Endodermal cell (in vitro differentiated cells): Measurements from ENCODE around the gene FGL2. TPM values are rescaled to one million over a fixed set of nuclear protein-coding genes. Genes with fewer than 3 reads are reported as not detected.

Source experiments
- DNase-seq: peaks from one replicate; pipeline ENCODE4 v3.0.0-alpha.2; 2017
- H3K27ac ChIP-seq: 2 replicates; pipeline ENCODE4 v1.5.1; 2013; ENCODE audit warnings: mild to moderate bottlenecking, low read depth, low read length, moderate library complexity
- H3K27me3 ChIP-seq: 2 replicates; pipeline ENCODE4 v1.6.1; 2013; ENCODE audit warnings: mild to moderate bottlenecking, low read length, moderate library complexity; ENCODE audit not compliant: insufficient read depth, control insufficient read depth, poor library complexity, severe bottlenecking
- H3K36me3 ChIP-seq: 2 replicates; pipeline ENCODE4 v1.7.0; 2013; ENCODE audit warnings: mild to moderate bottlenecking, low read length, moderate library complexity; ENCODE audit not compliant: control insufficient read depth, insufficient read depth
- H3K4me1 ChIP-seq: one replicate; pipeline ENCODE4 v1.7.0; 2013; ENCODE audit warnings: low read length; ENCODE audit not compliant: control insufficient read depth, insufficient read depth
- H3K4me3 ChIP-seq: 2 replicates; pipeline ENCODE4 v1.5.1; 2013; ENCODE audit warnings: mild to moderate bottlenecking, low read length, moderate library complexity
- H3K9ac ChIP-seq: 2 replicates; pipeline ENCODE4 v1.6.1; 2013; ENCODE audit warnings: mild to moderate bottlenecking, low read length, moderate library complexity; ENCODE audit not compliant: poor library complexity, severe bottlenecking; ENCODE audit errors: extremely low read depth
- H3K9me3 ChIP-seq: 2 replicates; pipeline ENCODE4 v1.6.1; 2013; ENCODE audit warnings: mild to moderate bottlenecking, low read length, moderate library complexity; ENCODE audit not compliant: control insufficient read depth
- H3K27ac Mint-ChIP-seq: 2 replicates; pipeline ENCODE4 v1.8.0; 2020; ENCODE audit warnings: mixed read lengths
- H3K27me3 Mint-ChIP-seq: 2 replicates; pipeline ENCODE4 v1.8.0; 2021; ENCODE audit warnings: mild to moderate bottlenecking, mixed read lengths; ENCODE audit not compliant: insufficient read depth
- H3K36me3 Mint-ChIP-seq: 2 replicates; pipeline ENCODE4 v1.8.0; 2020; ENCODE audit warnings: low read depth, mixed read lengths
- H3K4me1 Mint-ChIP-seq: 2 replicates; pipeline ENCODE4 v1.8.0; 2020; ENCODE audit warnings: mixed read lengths
- H3K4me3 Mint-ChIP-seq: 2 replicates; pipeline ENCODE4 v1.8.0; 2020; ENCODE audit warnings: mild to moderate bottlenecking, moderate library complexity, mixed read lengths
- H3K9me3 Mint-ChIP-seq: 2 replicates; pipeline ENCODE4 v1.8.0; 2020; ENCODE audit warnings: mild to moderate bottlenecking, mixed read lengths
- CTCF ChIP-seq: fragments of 200-600 bp; sonication (generic); conservative IDR thresholded peaks from 2 replicates; pipeline ENCODE4 v1.5.0; 2021; ENCODE audit warnings: antibody characterized with exemption, mild to moderate bottlenecking
- WGBS, 2 experiments: methylation state at CpG; one replicate each; pipeline versions ENCODE4 v1.1.5 to v1.1.7; 2013; ENCODE audit warnings: missing lambda C conversion rate in 2 of 2, mixed read lengths in 1 of 2; ENCODE audit not compliant: insufficient coverage in 1 of 2, insufficient read length in 1 of 2; 5-methylcytosine and 5-hydroxymethylcytosine counted together
- long read RNA-seq, 4 experiments: library from polyadenylated mRNA in 2 of 4; library from RNA in 1 of 4; library from capped mRNA in 1 of 4; stranded (forward) in 3 of 4; unstranded in 1 of 4; transcript quantifications; one replicate each; pipeline ENCODE4 v2.0.0, GENCODE V29; 2020 to 2021; ENCODE audit warnings: inconsistent platforms in 1 of 4
- polyA plus RNA-seq, 2 experiments: library from polyadenylated mRNA; stranded (reverse); fragments of 50-300 nt; gene quantifications; one replicate each; pipeline ENCODE4 v1.2.3, GENCODE V29; 2013
- total RNA-seq, 2 donors: library from RNA; stranded (reverse); fragmentation: NEBNext Ultra II Directional in 1 of 2; extraction: Animal tissue kit (Norgen Biotek cat#: 25700) in 1 of 2; gene quantifications; 2 replicates in 1 of 2; 3 replicates in 1 of 2; pipeline ENCODE4 v1.2.1, GENCODE V29; 2021

The FGL2 gene
- not detected for total RNA-seq
- not detected for polyA plus RNA-seq (2013, experiment 1 of 2)
- not detected for polyA plus RNA-seq (2013, experiment 2 of 2)
- long read RNA-seq, experiment 1: 0 reads
- long read RNA-seq, experiment 2: 0 reads
- long read RNA-seq, experiment 3: 0 reads
- long read RNA-seq, experiment 4: 0 reads

GRCh38 chr7:77199013-77199966, at the start of gene FGL2:
FGL2 (minus strand) TSS chr7:77199819; CDS start chr7:77199793, 26 bp downstream.
- Histone ChIP-seq H3K27ac (no peak within 1 kb of the TSS), H3K4me3 (no peak within 1 kb of the TSS), H3K9me3 (no peaks in the 10 kb centered on the region), H3K36me3 (no peaks in the 10 kb centered on the region), H3K27me3 (no peaks in the 10 kb centered on the region), H3K4me1 (no peaks in the 10 kb centered on the region), H3K9ac (no peak within 1 kb of the TSS)
- Mint-ChIP-seq H3K9me3 (no peaks in the 10 kb centered on the region), H3K27me3 (peaks cover 2% of the 10 kb centered on the region), H3K36me3 (no peaks in the 10 kb centered on the region), H3K27ac (no peak within 1 kb of the TSS), H3K4me1 (peaks cover 5% of the 10 kb centered on the region), H3K4me3 (no peak within 1 kb of the TSS)
- no peak for TF ChIP-seq CTCF
- DNase-seq: peak; percentile 60
- WGBS, 2 experiments: 39 to 47% methylated on average over 12 to 14 of the region's 15 CpGs

GRCh38 chr7:77248154-77248553, 48.5 kb upstream of the FGL2 start:
- Mint-ChIP-seq H3K9me3 (no peaks in the 10 kb centered on the region), H3K27ac (no peak overlapping the region), H3K4me3 (no peak overlapping the region), H3K27me3 (no peaks in the 10 kb centered on the region), H3K36me3 (no peaks in the 10 kb centered on the region), H3K4me1 (peaks cover 1% of the 10 kb centered on the region)
- H3K27me3 ChIP-seq: no peaks in the 10 kb centered on the region
- no peak for DNase-seq
- H3K9ac ChIP-seq: no peak overlapping the region
- H3K9me3 ChIP-seq: no peaks in the 10 kb centered on the region
- TF ChIP-seq CTCF: no peak
- WGBS, 2 experiments: 81% methylated on average over 2 of the region's 3 CpGs; no CpG with 5 or more reads in 1 of the 2 experiments
- no peaks in the 10 kb centered on the region for H3K4me1 ChIP-seq
- H3K27ac ChIP-seq: no peak overlapping the region
- no peaks in the 10 kb centered on the region for H3K36me3 ChIP-seq
- no peak overlapping the region for H3K4me3 ChIP-seq

- no peaks in the 10 kb centered on the region for H3K36me3 ChIP-seq
- Mint-ChIP-seq H3K36me3 (no peaks in the 10 kb centered on the region), H3K9me3 (no peaks in the 10 kb centered on the region), H3K4me1 (peaks cover 9% of the 10 kb centered on the region), H3K27ac (no peak overlapping the region), H3K27me3 (no peaks in the 10 kb centered on the region), H3K4me3 (no peak overlapping the region)
- DNase-seq: peak; percentile 96
- H3K4me3 ChIP-seq: no peak overlapping the region
- H3K27ac ChIP-seq: no peak overlapping the region
- no peak overlapping the region for H3K9ac ChIP-seq
- no peaks in the 10 kb centered on the region for H3K9me3 ChIP-seq
- WGBS, 2 experiments: 0% methylated on average over 2 of the region's 3 CpGs; no CpG with 5 or more reads in 1 of the 2 experiments
- TF ChIP-seq CTCF: peak; percentile 97
- H3K4me1 ChIP-seq: no peaks in the 10 kb centered on the region
- H3K27me3 ChIP-seq: no peaks in the 10 kb centered on the region
Measured at GRCh38 chr7:77247206-77247850, 47.7 kb upstream of the FGL2 start.
